ENCODE data around the gene CD22.

GRCh38 chr19:35303357-35303915 lies 25.6 kb upstream of the CD22 start:
- no peak for TF ChIP-seq CTCF (optimal IDR thresholded peaks at IDR 0.05 in 1 of 3, IDR thresholded peaks at IDR 0.05 in 1 of 3, conservative IDR thresholded peaks at IDR 0.05 in 1 of 3; ENCODE audit: extremely low read depth in 1 of 3, insufficient read depth in 2 of 3, low read length in 3 of 3)
- TF ChIP-seq EZH2 (IDR thresholded peaks at IDR 0.05; ENCODE audit: low read length) = no peak

Measured in keratinocyte (primary cell).